ENCODE measurements around the gene ANKRD16. TPM values are rescaled to one million over a fixed set of nuclear protein-coding genes. Genes with fewer than 3 reads are reported as not detected.

Gene ANKRD16
- total and polyA plus RNA-seq, 2 experiments from 2014 or later, result 6.4 to 16.1 TPM

DNA sequence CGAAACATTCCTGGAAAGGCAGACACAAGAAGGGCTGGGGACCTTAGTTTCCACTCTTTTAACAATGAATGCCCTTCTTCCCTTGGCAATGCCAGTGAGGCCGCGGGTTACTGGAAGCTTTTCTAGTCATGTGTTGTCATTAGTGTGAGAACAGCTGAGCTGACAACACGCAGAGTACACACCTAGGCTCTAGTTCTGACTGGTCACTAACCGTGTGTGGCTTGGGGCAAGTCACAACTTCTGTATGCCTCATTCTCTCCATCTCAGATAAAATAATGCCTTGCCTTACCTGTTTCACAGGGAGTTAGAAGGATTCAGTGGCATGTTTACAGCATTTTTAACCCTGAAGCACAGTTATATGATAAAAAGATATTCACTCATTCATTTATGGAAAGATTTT is 32.1 kb upstream of the ANKRD16 start (continued):
- no peak for TF ChIP-seq EZH2 (IDR thresholded peaks at IDR 0.05; ENCODE audit: low read depth, unreplicated experiment)
- TF ChIP-seq JUNB (IDR thresholded peaks at IDR 0.05; ENCODE audit: unreplicated experiment), result no peak
- TF ChIP-seq ZNF331 (CRISPR knock-in tag; IDR thresholded peaks at IDR 0.05; ENCODE audit: low read depth), result no peak
- TF ChIP-seq ZNF114 (CRISPR knock-in tag; IDR thresholded peaks at IDR 0.05), result no peak
- TF ChIP-seq EZH2phosphoT487 (IDR thresholded peaks at IDR 0.05; ENCODE audit: unreplicated experiment), result no peak
- no peak for TF ChIP-seq NANOG (IDR thresholded peaks at IDR 0.05; ENCODE audit: borderline replicate concordance)
- TF ChIP-seq POLR2AphosphoS5 (IDR thresholded peaks at IDR 0.05; ENCODE audit: low read depth), result no peak
- TF ChIP-seq, protein P1, sequence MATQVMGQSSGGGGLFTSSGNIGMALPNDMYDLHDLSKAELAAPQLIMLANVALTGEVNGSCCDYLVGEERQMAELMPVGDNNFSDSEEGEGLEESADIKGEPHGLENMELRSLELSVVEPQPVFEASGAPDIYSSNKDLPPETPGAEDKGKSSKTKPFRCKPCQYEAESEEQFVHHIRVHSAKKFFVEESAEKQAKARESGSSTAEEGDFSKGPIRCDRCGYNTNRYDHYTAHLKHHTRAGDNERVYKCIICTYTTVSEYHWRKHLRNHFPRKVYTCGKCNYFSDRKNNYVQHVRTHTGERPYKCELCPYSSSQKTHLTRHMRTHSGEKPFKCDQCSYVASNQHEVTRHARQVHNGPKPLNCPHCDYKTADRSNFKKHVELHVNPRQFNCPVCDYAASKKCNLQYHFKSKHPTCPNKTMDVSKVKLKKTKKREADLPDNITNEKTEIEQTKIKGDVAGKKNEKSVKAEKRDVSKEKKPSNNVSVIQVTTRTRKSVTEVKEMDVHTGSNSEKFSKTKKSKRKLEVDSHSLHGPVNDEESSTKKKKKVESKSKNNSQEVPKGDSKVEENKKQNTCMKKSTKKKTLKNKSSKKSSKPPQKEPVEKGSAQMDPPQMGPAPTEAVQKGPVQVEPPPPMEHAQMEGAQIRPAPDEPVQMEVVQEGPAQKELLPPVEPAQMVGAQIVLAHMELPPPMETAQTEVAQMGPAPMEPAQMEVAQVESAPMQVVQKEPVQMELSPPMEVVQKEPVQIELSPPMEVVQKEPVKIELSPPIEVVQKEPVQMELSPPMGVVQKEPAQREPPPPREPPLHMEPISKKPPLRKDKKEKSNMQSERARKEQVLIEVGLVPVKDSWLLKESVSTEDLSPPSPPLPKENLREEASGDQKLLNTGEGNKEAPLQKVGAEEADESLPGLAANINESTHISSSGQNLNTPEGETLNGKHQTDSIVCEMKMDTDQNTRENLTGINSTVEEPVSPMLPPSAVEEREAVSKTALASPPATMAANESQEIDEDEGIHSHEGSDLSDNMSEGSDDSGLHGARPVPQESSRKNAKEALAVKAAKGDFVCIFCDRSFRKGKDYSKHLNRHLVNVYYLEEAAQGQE (IDR thresholded peaks at IDR 0.05; ENCODE audit: unreplicated experiment), result no peak
- TF ChIP-seq, protein P2, sequence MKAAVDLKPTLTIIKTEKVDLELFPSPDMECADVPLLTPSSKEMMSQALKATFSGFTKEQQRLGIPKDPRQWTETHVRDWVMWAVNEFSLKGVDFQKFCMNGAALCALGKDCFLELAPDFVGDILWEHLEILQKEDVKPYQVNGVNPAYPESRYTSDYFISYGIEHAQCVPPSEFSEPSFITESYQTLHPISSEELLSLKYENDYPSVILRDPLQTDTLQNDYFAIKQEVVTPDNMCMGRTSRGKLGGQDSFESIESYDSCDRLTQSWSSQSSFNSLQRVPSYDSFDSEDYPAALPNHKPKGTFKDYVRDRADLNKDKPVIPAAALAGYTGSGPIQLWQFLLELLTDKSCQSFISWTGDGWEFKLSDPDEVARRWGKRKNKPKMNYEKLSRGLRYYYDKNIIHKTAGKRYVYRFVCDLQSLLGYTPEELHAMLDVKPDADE (IDR thresholded peaks at IDR 0.05), result no peak

DNA sequence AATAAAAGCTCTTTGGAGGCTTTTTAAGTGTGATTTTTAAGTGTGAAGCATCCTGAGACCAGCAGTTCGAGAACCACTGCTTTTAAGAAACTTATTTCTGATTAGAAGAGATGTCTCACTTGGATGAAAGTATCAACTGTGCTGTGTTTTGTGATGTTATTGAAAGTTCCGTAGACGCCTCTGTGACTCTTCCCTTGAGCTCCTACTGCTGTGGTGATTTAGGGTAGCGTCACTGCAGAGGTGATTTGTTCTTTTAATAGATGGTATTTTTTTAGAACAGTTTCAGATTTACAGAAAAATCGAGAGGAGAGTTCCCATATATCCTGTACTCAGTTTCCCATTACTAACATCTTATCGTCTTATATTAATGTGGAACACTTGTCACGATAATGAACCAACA is 29.9 kb upstream of the ANKRD16 start:
- Histone ChIP-seq H3K27ac (ENCODE audit: low read depth) (no peak overlapping the region), H3K79me2 (replicated peaks; ENCODE audit: insufficient read depth) (no peaks in the 10 kb centered on the region), H2AFZ (no peak overlapping the region), H3K36me3 (ENCODE audit: insufficient read depth) (peaks cover 58% of the 10 kb centered on the region), H3K4me1 (ENCODE audit: insufficient read depth) (no peaks in the 10 kb centered on the region), H3K27me3 (ENCODE audit: insufficient read depth) (no peaks in the 10 kb centered on the region), H4K20me1 (replicated peaks; ENCODE audit: insufficient read depth) (peaks cover 5% of the 10 kb centered on the region; the same call in 1 of the 2 replicates), H3F3A (replicated peaks; ENCODE audit: low read depth) (no peaks in the 10 kb centered on the region), H3K9me2 (ENCODE audit: insufficient read depth) (no peaks in the 10 kb centered on the region), H3K4me2 (no peak overlapping the region), H3K4me3 (no peak overlapping the region)
- TF ChIP-seq NANOG (IDR thresholded peaks at IDR 0.05; ENCODE audit: borderline replicate concordance) (no peak), ZNF114 (CRISPR knock-in tag; IDR thresholded peaks at IDR 0.05) (no peak), STAT1 (IDR thresholded peaks at IDR 0.05; ENCODE audit: unreplicated experiment) (no peak), ZNF331 (CRISPR knock-in tag; IDR thresholded peaks at IDR 0.05; ENCODE audit: low read depth) (no peak)
- TF ChIP-seq, protein P1 (IDR thresholded peaks at IDR 0.05; ENCODE audit: unreplicated experiment), result no peak
- Mint-ChIP-seq H3K27me3 (ENCODE audit: insufficient read depth, low read depth, poor library complexity) (peaks cover 4% of the 10 kb centered on the region), H3K36me3 (ENCODE audit: low read depth) (peaks cover 88% of the 10 kb centered on the region), H3K4me1 (no peaks in the 10 kb centered on the region), H3K27ac (no peak overlapping the region), H3K4me3 (no peak overlapping the region), H3K9me3 (no peaks in the 10 kb centered on the region)
- ATAC-seq (no peak), DNase-seq (ENCODE audit: low spot score) (no peak)

All from GM23338 (cell line).